HG03457 (cell line): ENCODE measurements around the gene SRRM2.

Experiments used
- ATAC-seq: cut with Tn5 transposase; IDR thresholded peaks from one replicate; pipeline ENCODE4 v1.9.1; 2021; ENCODE audit warnings: moderate number of reproducible peaks; ENCODE audit not compliant: unreplicated experiment

SRRM2 gene

GRCh38 chr16:2818272-2818876 is 65.9 kb downstream of the SRRM2 start:
- ATAC-seq = no peak

- no peak for ATAC-seq
Observed at GRCh38 chr16:2819179-2819938, 66.9 kb downstream of the SRRM2 start.

GRCh38 chr16:2819939-2820835 is 67.7 kb downstream of the SRRM2 start:
- no peak for ATAC-seq
